Measurements from ENCODE around the gene C6orf141. TPM values are rescaled to one million over a fixed set of nuclear protein-coding genes. Genes with fewer than 3 reads are reported as not detected.

The C6orf141 gene
- polyA plus RNA-seq, 3 donors, result 0.29 to 1.3 (median 0.54) TPM

- DNase-seq (ENCODE audit: extremely low read depth in 1 of 11, low read depth in 9 of 11, low spot score in 4 of 11), result peak in 6 of 11 donors; percentile 22 to 47 (median 28)
Measured at GRCh38 chr6:49531774-49532569, 18.5 kb upstream of the C6orf141 start.

- no peak for DNase-seq (ENCODE audit: extremely low read depth in 1 of 11, low read depth in 9 of 11, low spot score in 4 of 11)
Measured at GRCh38 chr6:49535795-49536194, 14.7 kb upstream of the C6orf141 start.

GRCh38 chr6:49539102-49539501 is 11.4 kb upstream of the C6orf141 start:
- DNase-seq (ENCODE audit: extremely low read depth in 1 of 11, low read depth in 9 of 11, low spot score in 4 of 11), result no peak

- no peak for DNase-seq (ENCODE audit: extremely low read depth in 1 of 11, low read depth in 9 of 11, low spot score in 4 of 11)
Measured at GRCh38 chr6:49540614-49541013, 9.9 kb upstream of the C6orf141 start.

GRCh38 chr6:49541210-49541724 is 9.2 kb upstream of the C6orf141 start:
- DNase-seq (ENCODE audit: extremely low read depth in 1 of 11, low read depth in 9 of 11, low spot score in 4 of 11), result no peak

- DNase-seq (ENCODE audit: extremely low read depth in 1 of 11, low read depth in 9 of 11, low spot score in 4 of 11), result no peak
Measured at GRCh38 chr6:49541936-49542335, 8.5 kb upstream of the C6orf141 start.

GRCh38 chr6:49543087-49543858 is 7.2 kb upstream of the C6orf141 start:
- DNase-seq (ENCODE audit: extremely low read depth in 1 of 11, low read depth in 9 of 11, low spot score in 4 of 11), result no peak

GRCh38 chr6:49546331-49546730 is 4.1 kb upstream of the C6orf141 start:
- no peak for DNase-seq (ENCODE audit: extremely low read depth in 1 of 11, low read depth in 9 of 11, low spot score in 4 of 11)

- no peak for DNase-seq (ENCODE audit: extremely low read depth in 1 of 11, low read depth in 9 of 11, low spot score in 4 of 11)
Measured at GRCh38 chr6:49548613-49549304, 1.7 kb upstream of the C6orf141 start.

GRCh38 chr6:49549691-49550491 is 577 bp upstream of the C6orf141 start:
- DNase-seq (ENCODE audit: extremely low read depth in 1 of 11, low read depth in 9 of 11, low spot score in 4 of 11), result peak in 1 of 11 donors; percentile 7

- DNase-seq (ENCODE audit: extremely low read depth in 1 of 11, low read depth in 9 of 11, low spot score in 4 of 11), result peak in 2 of 11 donors; percentile 1 to 17
Measured at GRCh38 chr6:49551078-49551865, 804 bp downstream of the C6orf141 start.

- no peak for DNase-seq (ENCODE audit: extremely low read depth in 1 of 11, low read depth in 9 of 11, low spot score in 4 of 11)
Measured at GRCh38 chr6:49551866-49552129, 1.3 kb downstream of the C6orf141 start.

- DNase-seq (ENCODE audit: extremely low read depth in 1 of 11, low read depth in 9 of 11, low spot score in 4 of 11), result no peak
Measured at GRCh38 chr6:49552596-49552995, 2.1 kb downstream of the C6orf141 start.

- no peak for DNase-seq (ENCODE audit: extremely low read depth in 1 of 11, low read depth in 9 of 11, low spot score in 4 of 11)
Measured at GRCh38 chr6:49553384-49553783, 2.9 kb downstream of the C6orf141 start.

GRCh38 chr6:49555951-49556350 is 5.5 kb downstream of the C6orf141 start:
- DNase-seq (ENCODE audit: extremely low read depth in 1 of 11, low read depth in 9 of 11, low spot score in 4 of 11), result no peak

- no peak for DNase-seq (ENCODE audit: extremely low read depth in 1 of 11, low read depth in 9 of 11, low spot score in 4 of 11)
Measured at GRCh38 chr6:49556429-49556837, 6.0 kb downstream of the C6orf141 start.

GRCh38 chr6:49557177-49557576 is 6.7 kb downstream of the C6orf141 start:
- DNase-seq (ENCODE audit: extremely low read depth in 1 of 11, low read depth in 9 of 11, low spot score in 4 of 11), result no peak

- DNase-seq (ENCODE audit: extremely low read depth in 1 of 11, low read depth in 9 of 11, low spot score in 4 of 11), result no peak
Measured at GRCh38 chr6:49558238-49558637, 7.8 kb downstream of the C6orf141 start.
